KOPT-K1 (cell line): Measurements from ENCODE around the gene R3HDM1.

ENCODE experiments used
- H3K27ac ChIP-seq: fragments of 200-600 bp; sonication (generic); 2 replicates; pipeline ENCODE4 v1.5.1; 2016; ENCODE audit warnings: antibody characterized with exemption, mild to moderate bottlenecking, low read depth, low read length; ENCODE audit not compliant: poor library complexity, severe bottlenecking
- H3K36me3 ChIP-seq: fragments of 200-600 bp; sonication (generic); 2 replicates; pipeline ENCODE4 v1.5.1; 2017; ENCODE audit warnings: antibody characterized with exemption, mild to moderate bottlenecking, low read length, moderate library complexity; ENCODE audit not compliant: insufficient read depth
- H3K9me3 ChIP-seq: fragments of 200-600 bp; sonication (generic); 2 replicates; pipeline ENCODE4 v1.5.1; 2017; ENCODE audit warnings: antibody characterized with exemption, low read length, mild to moderate bottlenecking; ENCODE audit not compliant: insufficient read depth, poor library complexity, severe bottlenecking

Gene R3HDM1

GRCh38 chr2:135742325-135742757 is 211.1 kb downstream of the R3HDM1 start:
- Histone ChIP-seq H3K36me3 (peaks cover 30% of the 10 kb centered on the region), H3K9me3 (no peaks in the 10 kb centered on the region), H3K27ac (peak overlapping the region; percentile 85)

GRCh38 chr2:135743860-135744259 is 212.6 kb downstream of the R3HDM1 start:
- Histone ChIP-seq H3K27ac (peak overlapping the region; percentile 85), H3K36me3 (peaks cover 44% of the 10 kb centered on the region), H3K9me3 (no peaks in the 10 kb centered on the region)

DNA sequence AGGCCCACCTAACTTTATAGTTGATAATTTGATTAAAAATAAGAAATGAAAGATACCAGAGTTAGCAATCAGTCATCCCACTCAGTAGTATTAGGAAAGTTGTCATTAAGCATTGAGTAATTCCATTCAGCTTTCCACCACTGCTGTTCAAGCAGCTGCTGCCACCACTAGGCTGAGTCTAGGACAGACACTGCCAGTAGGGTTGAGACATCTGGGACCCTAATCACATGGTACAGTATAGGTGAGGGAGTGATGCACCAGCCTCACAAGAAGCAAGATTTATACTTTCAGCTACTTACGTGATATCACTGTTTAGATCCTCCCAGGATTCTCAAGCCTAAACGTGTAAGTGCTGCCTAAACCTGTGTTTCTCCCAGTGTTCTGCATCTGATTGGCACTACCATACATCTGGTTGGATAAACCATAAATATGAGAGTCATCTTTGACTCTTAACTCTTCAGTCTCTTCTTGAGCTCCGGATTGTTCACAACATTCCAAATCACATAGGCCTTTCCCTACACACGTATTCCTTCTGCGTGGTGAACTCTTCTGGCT is 213.6 kb downstream of the R3HDM1 start:
- Histone ChIP-seq H3K27ac (no peak overlapping the region), H3K9me3 (no peaks in the 10 kb centered on the region), H3K36me3 (peaks cover 54% of the 10 kb centered on the region)

DNA sequence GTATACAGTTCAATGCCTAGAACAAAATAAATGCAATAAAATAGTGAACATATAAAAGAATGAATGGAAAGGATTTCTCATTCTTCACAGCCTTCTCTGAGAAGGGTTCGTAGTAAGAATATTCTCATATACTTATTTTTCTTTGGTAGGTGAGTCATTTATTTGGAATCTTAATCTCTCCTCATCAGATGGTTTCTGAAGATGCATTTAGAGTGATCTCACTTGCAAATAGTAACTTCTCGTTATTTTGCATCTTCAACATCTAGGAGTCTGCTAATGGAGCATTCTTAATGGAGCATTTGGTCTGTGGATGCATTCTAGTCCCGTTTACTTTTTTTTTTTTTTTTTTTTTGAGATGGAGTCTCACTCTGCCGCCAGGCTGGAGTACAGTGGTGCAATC is 214.3 kb downstream of the R3HDM1 start:
- H3K27ac ChIP-seq: no peak overlapping the region
- H3K9me3 ChIP-seq: no peaks in the 10 kb centered on the region
- H3K36me3 ChIP-seq: peaks cover 61% of the 10 kb centered on the region

DNA sequence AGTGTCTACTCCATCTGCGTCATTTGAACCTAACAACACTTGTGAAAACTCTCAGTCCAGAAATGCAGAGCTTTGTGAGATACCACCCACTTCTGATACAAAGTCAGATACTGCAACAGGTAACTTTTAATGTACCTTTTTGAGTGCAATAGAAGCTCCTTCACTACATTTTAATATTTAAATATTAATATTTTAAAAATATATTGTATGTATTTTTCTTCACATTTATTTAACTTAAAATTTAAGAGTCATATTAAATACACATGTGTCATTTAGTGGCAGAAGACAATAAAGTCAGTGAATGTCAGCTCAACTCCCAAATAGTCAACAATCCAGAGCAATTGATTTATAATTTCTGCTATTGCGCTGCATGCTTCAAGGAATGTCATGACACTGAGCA is 224.3 kb downstream of the R3HDM1 start:
- peaks cover 96% of the 10 kb centered on the region for H3K36me3 ChIP-seq
- H3K9me3 ChIP-seq: peaks cover 42% of the 10 kb centered on the region
- no peak overlapping the region for H3K27ac ChIP-seq

GRCh38 chr2:135756692-135757091 is 225.4 kb downstream of the R3HDM1 start:
- no peak overlapping the region for H3K27ac ChIP-seq
- peaks cover 99% of the 10 kb centered on the region for H3K36me3 ChIP-seq
- H3K9me3 ChIP-seq: peaks cover 42% of the 10 kb centered on the region

DNA sequence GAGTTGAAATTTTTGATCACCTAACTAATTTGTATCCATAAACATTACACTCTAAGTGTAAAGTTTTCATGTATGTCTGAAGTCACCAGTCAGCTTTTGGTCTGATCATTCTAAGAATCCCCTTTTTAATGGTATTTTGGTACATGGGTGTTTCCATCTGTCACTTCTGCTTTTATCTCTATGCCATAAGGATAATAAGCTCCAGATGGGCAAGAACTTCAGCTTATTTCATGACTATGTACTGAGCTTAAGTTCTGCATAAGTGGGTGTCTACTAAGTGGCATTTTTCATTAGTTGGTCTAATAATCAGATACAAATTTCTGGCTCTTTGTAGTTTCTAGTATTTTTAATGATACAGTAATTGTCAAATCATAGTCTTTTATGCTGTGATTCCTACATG is 230.7 kb downstream of the R3HDM1 start:
- H3K36me3 ChIP-seq: peaks cover 99% of the 10 kb centered on the region
- peaks cover 8% of the 10 kb centered on the region for H3K9me3 ChIP-seq

DNA sequence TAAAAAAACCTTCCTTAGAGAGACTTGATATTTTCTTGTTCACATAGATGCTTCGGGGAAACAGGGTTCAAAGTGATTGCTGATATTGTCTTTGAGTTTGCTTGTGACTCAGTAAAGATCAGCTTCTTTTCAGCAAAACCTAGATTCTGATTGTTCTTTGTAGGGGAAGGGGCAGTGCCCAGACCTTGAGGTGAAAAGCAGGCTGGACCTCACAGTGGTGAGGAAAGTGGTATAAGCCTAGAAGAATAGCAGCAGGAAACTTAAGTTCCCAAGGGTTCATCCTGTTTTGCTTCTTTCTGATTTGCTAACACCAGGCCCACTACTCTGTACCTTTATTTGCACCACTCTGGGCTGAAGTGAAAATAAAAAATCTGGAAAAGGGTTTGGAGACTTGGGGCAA is 231.2 kb downstream of the R3HDM1 start:
- Histone ChIP-seq H3K36me3 (peaks cover 99% of the 10 kb centered on the region), H3K9me3 (peaks cover 3% of the 10 kb centered on the region), H3K27ac (no peak overlapping the region)

More for the DNA sequence above, 230.7 kb downstream of the R3HDM1 start:
- no peak overlapping the region for H3K27ac ChIP-seq

GRCh38 chr2:135768863-135769262 is 237.6 kb downstream of the R3HDM1 start:
- no peak overlapping the region for H3K27ac ChIP-seq
- peaks cover 100% of the 10 kb centered on the region for H3K36me3 ChIP-seq

GRCh38 chr2:135773319-135773718 is 242.0 kb downstream of the R3HDM1 start:
- H3K36me3 ChIP-seq: peaks cover 97% of the 10 kb centered on the region
- no peak overlapping the region for H3K27ac ChIP-seq

More at GRCh38 chr2:135768863-135769262, 237.6 kb downstream of the R3HDM1 start:
- H3K9me3 ChIP-seq: no peaks in the 10 kb centered on the region

GRCh38 chr2:135773917-135774316 is 242.6 kb downstream of the R3HDM1 start:
- Histone ChIP-seq H3K27ac (no peak overlapping the region), H3K9me3 (no peaks in the 10 kb centered on the region), H3K36me3 (peaks cover 97% of the 10 kb centered on the region)

More at GRCh38 chr2:135773319-135773718, 242.0 kb downstream of the R3HDM1 start:
- no peaks in the 10 kb centered on the region for H3K9me3 ChIP-seq
